ENCODE measurements around the gene C1orf52. TPM values are rescaled to one million over a fixed set of nuclear protein-coding genes. Genes with fewer than 3 reads are reported as not detected.

Gene C1orf52
- total and polyA plus RNA-seq, 9 of the 15 experiments (the other 6 are each of a cell fraction or from before 2014, with no cell fraction given), result 17.0 to 38.5 (median 33.0) TPM

GRCh38 chr1:85202092-85202863, 57.2 kb downstream of the C1orf52 start (continued):
- no peak for TF ChIP-seq ZNF639 (CRISPR knock-in tag; conservative IDR thresholded peaks at IDR 0.05 in 1 of 2, IDR thresholded peaks at IDR 0.05 in 1 of 2)
- TF ChIP-seq ZFP1 (CRISPR knock-in tag; IDR thresholded peaks at IDR 0.05), result no peak
- no peak for TF ChIP-seq PHTF2 (CRISPR knock-in tag; IDR thresholded peaks at IDR 0.05)
- no peak for TF ChIP-seq LEF1 (IDR thresholded peaks at IDR 0.05)

- H4K20me1 ChIP-seq (replicated peaks; ENCODE audit: control insufficient read depth, insufficient read depth, low read length), result no peaks in the 10 kb centered on the region
- CTCF ChIA-PET (ENCODE audit: low intra/inter-chr PET ratio), result no interaction called here
- POLR2A ChIA-PET, result interaction anchor here (0.6 to 1.8 kb wide), 4 partner anchors 10 to 124 kb away, joined by 3 to 9 read pairs (median 4); no protein-coding TSS in a partner anchor
- H3K9me3 ChIP-seq (replicated peaks; ENCODE audit: control insufficient read depth, insufficient read depth, low read depth, low read length), result no peaks in the 10 kb centered on the region
- H3K9me1 ChIP-seq (ENCODE audit: control insufficient read depth, insufficient read depth, low read length), result no peaks in the 10 kb centered on the region
- peak overlapping the region; percentile 93 for H2AFZ ChIP-seq (ENCODE audit: low read depth, low read length)
- no peak for FAIRE-seq
- under 1% methylated on average over 41 of the region's 81 CpGs for WGBS (ENCODE audit: insufficient coverage, low coverage, missing lambda C conversion rate)
- H3K4me2 ChIP-seq (ENCODE audit: insufficient read depth, low read length), result peak overlapping the region; percentile 81
- intact Hi-C loops (cut with micrococcal nuclease) (loop anchor here (1.0 to 5.0 kb wide), 3 partner anchors 24 to 56 kb away; partner anchors contain the start of gene C1orf52), in situ Hi-C loops (cut with MboI) (no loop called here)
- H3K9ac ChIP-seq (ENCODE audit: insufficient read depth in 1 of 2, low read depth in 2 of 2, low read length in 2 of 2), result peak overlapping the region; percentile 78 to 92
- H3K27ac ChIP-seq (ENCODE audit: extremely low read depth, low read depth, low read length), result peak overlapping the region; percentile 90
- no peaks in the 10 kb centered on the region for H3K36me3 ChIP-seq (ENCODE audit: control insufficient read depth, insufficient read depth, low read length)
- H3K4me1 ChIP-seq (replicated peaks in 1 of 2; ENCODE audit: control insufficient read depth in 2 of 2, insufficient read depth in 2 of 2, low read length in 2 of 2), result peaks cover 0 to 17% of the 10 kb centered on the region in 2 experiments; a peak in 4 of 5 replicates
- H3K27me3 ChIP-seq (ENCODE audit: control insufficient read depth in 2 of 2, insufficient read depth in 2 of 2, low read length in 2 of 2), result no peaks in the 10 kb centered on the region
- no TSS peak for BruUV-seq (replicated peaks)
- peak; percentile 76 for ATAC-seq
- H3K79me2 ChIP-seq (ENCODE audit: control insufficient read depth, insufficient read depth, low read length), result peaks cover 39% of the 10 kb centered on the region
- DNase-seq (ENCODE audit: extremely low read depth in 1 of 4, low spot score in 3 of 4), result peak; percentile 74 to 77 (median 76)
- peak overlapping the region; percentile 68 for H3K4me3 ChIP-seq
- TF ChIP-seq ZNF143 (CRISPR knock-in tag; IDR thresholded peaks at IDR 0.05) (0 out of 2 replicates have a peak, but pooled peaks have one; percentile 40), KLF6 (CRISPR knock-in tag; IDR thresholded peaks at IDR 0.05; ENCODE audit: borderline replicate concordance) (no peak), TCF15 (CRISPR knock-in tag; IDR thresholded peaks at IDR 0.05) (no peak), SMARCE1 (IDR thresholded peaks at IDR 0.05) (no peak), PHF20 (IDR thresholded peaks at IDR 0.05; ENCODE audit: partially characterized antibody) (no peak), ZNF584 (CRISPR knock-in tag; IDR thresholded peaks at IDR 0.05; ENCODE audit: low read depth) (no peak), XRCC3 (IDR thresholded peaks at IDR 0.05) (no peak), ETS2 (tag; IDR thresholded peaks at IDR 0.05; ENCODE audit: borderline replicate concordance, poor library complexity, severe bottlenecking) (no peak), SIN3A (IDR thresholded peaks at IDR 0.05; ENCODE audit: borderline replicate concordance in 2 of 2, control insufficient read depth in 1 of 2, low read depth in 2 of 2, low read length in 2 of 2) (no peak), STAT5A (IDR thresholded peaks at IDR 0.05; ENCODE audit: borderline replicate concordance, low read length) (no peak), THAP7 (CRISPR knock-in tag; IDR thresholded peaks at IDR 0.05) (no peak), ZNF561 (CRISPR knock-in tag; conservative IDR thresholded peaks at IDR 0.05) (no peak), TAF7 (tag; IDR thresholded peaks at IDR 0.05) (no peak)
These were observed 57.9 kb downstream of the C1orf52 start for GRCh38 chr1:85201340-85202091.
